GM12878 (cell line): ENCODE results near the gene SQOR. TPM values are rescaled to one million over a fixed set of nuclear protein-coding genes. Genes with fewer than 3 reads are reported as not detected.

ENCODE experiments used
- ATF7 ChIP-seq: fragments of 450-650 bp; IDR thresholded peaks from 2 replicates; pipeline ENCODE4 v1.6.1; 2016; ENCODE audit warnings: low read depth, mild to moderate bottlenecking
- BRCA1 ChIP-seq: IDR thresholded peaks from 2 replicates; pipeline ENCODE4 v1.6.1; 2011; ENCODE audit warnings: low read depth, low read length, improper control_type of control experiment
- CBX3 ChIP-seq: fragments of 200-600 bp; sonication (generic); IDR thresholded peaks from 2 replicates; pipeline ENCODE4 v1.6.1; 2016; ENCODE audit warnings: low read depth, borderline replicate concordance
- CHD2 ChIP-seq: IDR thresholded peaks from 2 replicates; pipeline ENCODE4 v1.6.1; 2011; ENCODE audit warnings: low read depth, low read length, improper control_type of control experiment, borderline replicate concordance
- CHD4 ChIP-seq: fragments of 200-600 bp; sonication (generic); IDR thresholded peaks from 2 replicates; pipeline ENCODE4 v1.6.1; 2016; ENCODE audit warnings: mild to moderate bottlenecking
- CREB1 ChIP-seq: IDR thresholded peaks from 2 replicates; pipeline ENCODE4 v1.6.1; 2012; ENCODE audit warnings: low read depth, mild to moderate bottlenecking, inconsistent platforms
- CREM ChIP-seq: IDR thresholded peaks from 2 replicates; pipeline ENCODE4 v1.6.1; 2014; ENCODE audit warnings: antibody characterized with exemption, low read depth
- FOS ChIP-seq: IDR thresholded peaks from 3 replicates; pipeline ENCODE4 v1.6.1; 2011; ENCODE audit warnings: borderline replicate concordance; ENCODE audit not compliant: insufficient read length; ENCODE audit errors: extremely low read depth
- HDAC6 ChIP-seq: fragments of 200-600 bp; sonication (generic); IDR thresholded peaks from one replicate; pipeline ENCODE4 v1.8.0; 2017; ENCODE audit warnings: antibody characterized with exemption; ENCODE audit not compliant: unreplicated experiment
- HDGF ChIP-seq: fragments of 450-650 bp; IDR thresholded peaks from 2 replicates; pipeline ENCODE4 v1.6.1; 2016; ENCODE audit warnings: antibody characterized with exemption
- JUNB ChIP-seq: IDR thresholded peaks from 2 replicates; pipeline ENCODE4 v1.6.1; 2016; ENCODE audit warnings: antibody characterized with exemption, mild to moderate bottlenecking
- MAX ChIP-seq: IDR thresholded peaks from 2 replicates; pipeline ENCODE4 v1.6.1; 2012; ENCODE audit warnings: low read depth, low read length, improper control_type of control experiment
- MEF2B ChIP-seq: fragments of 450-650 bp; IDR thresholded peaks from 2 replicates; pipeline ENCODE4 v1.6.1; 2018; ENCODE audit warnings: mild to moderate bottlenecking, moderate library complexity; ENCODE audit not compliant: partially characterized antibody, poor library complexity, severe bottlenecking
- NFYB ChIP-seq: IDR thresholded peaks from 2 replicates; pipeline ENCODE4 v1.6.1; 2011; ENCODE audit warnings: low read depth, mild to moderate bottlenecking, low read length, improper control_type of control experiment, moderate library complexity; ENCODE audit not compliant: insufficient read depth
- NR2F1 ChIP-seq: fragments of 450-650 bp; conservative IDR thresholded peaks from 2 replicates; pipeline ENCODE4 v1.6.1; 2017; ENCODE audit warnings: mild to moderate bottlenecking
- PBX3 ChIP-seq: IDR thresholded peaks from 2 replicates; pipeline ENCODE4 v1.6.1; 2011; ENCODE audit warnings: mild to moderate bottlenecking, low read depth, low read length, moderate library complexity; ENCODE audit not compliant: insufficient replicate concordance
- PML ChIP-seq: IDR thresholded peaks from 2 replicates; pipeline ENCODE4 v1.6.1; 2012; ENCODE audit warnings: low read length, inconsistent platforms
- POU2F2 ChIP-seq: IDR thresholded peaks from 3 replicates; pipeline ENCODE4 v1.6.1; 2011; ENCODE audit warnings: low read depth, mild to moderate bottlenecking, low read length, borderline replicate concordance
- RFX5 ChIP-seq: IDR thresholded peaks from 2 replicates; pipeline ENCODE4 v1.6.1; 2011; ENCODE audit warnings: low read depth, low read length, improper control_type of control experiment
- RUNX3 ChIP-seq: IDR thresholded peaks from 2 replicates; pipeline ENCODE4 v1.6.1; 2012; ENCODE audit warnings: low read length, inconsistent platforms
- SREBF2 ChIP-seq: IDR thresholded peaks from 2 replicates; pipeline ENCODE4 v1.6.1; 2012; ENCODE audit warnings: mild to moderate bottlenecking, low read length
- TBL1XR1 ChIP-seq: IDR thresholded peaks from 2 replicates; pipeline ENCODE4 v1.6.1; 2012; ENCODE audit warnings: low read depth, low read length, improper control_type of control experiment
- ZNF384 ChIP-seq: IDR thresholded peaks from 2 replicates; pipeline ENCODE4 v1.6.1; 2012; ENCODE audit warnings: low read depth, mild to moderate bottlenecking, low read length, improper control_type of control experiment, borderline replicate concordance
- ZNF622 ChIP-seq: fragments of 450-650 bp; IDR thresholded peaks from 2 replicates; pipeline ENCODE4 v1.6.1; 2017; ENCODE audit warnings: mild to moderate bottlenecking, inconsistent platforms
- polyA plus RNA-seq, 11 experiments: library from polyadenylated mRNA; depleted of rRNA in 4 of 11; unstranded in 6 of 11; stranded (reverse) in 5 of 11; fragments of >200 nt; fragmentation: Nextera tagmentation in 4 of 11; fragmentation: Illumina TruSeq in 1 of 11; extraction: Ambion mirVana in 4 of 11; extraction: Trizol in 1 of 11; gene quantifications; 1 replicate in 1 of 11; 2 replicates in 10 of 11; pipeline versions ENCODE4 v1.2.1 to v1.2.3, GENCODE V29; 2011 to 2016; ENCODE audit warnings: inconsistent platforms in 2 of 11, missing spikeins in 2 of 11, low read depth in 1 of 11
- total RNA-seq, 4 experiments: library from RNA; depleted of rRNA in 3 of 4; stranded (reverse); fragments of >200 nt in 3 of 4; fragmentation: Illumina TruSeq in 1 of 4; extraction: Trizol in 1 of 4; gene quantifications; 2 replicates each; pipeline versions ENCODE4 v1.2.1 to v1.2.3, GENCODE V29; 2013 to 2021
- TF ChIP-seq, protein P1 (sequence below): fragments of 450-650 bp; IDR thresholded peaks from 2 replicates; pipeline ENCODE4 v1.6.1; 2014; ENCODE audit warnings: mild to moderate bottlenecking
- TF ChIP-seq, protein P2 (sequence below): fragments of 450-650 bp; IDR thresholded peaks from 2 replicates; pipeline ENCODE4 v1.6.1; 2017; ENCODE audit warnings: antibody characterized with exemption, mild to moderate bottlenecking, moderate library complexity

The SQOR gene
- total and polyA plus RNA-seq, 10 of the 15 experiments (the other 5 are each of a cell fraction or from before 2014, with no cell fraction given), result 14.5 to 74.7 (median 44.2) TPM

DNA sequence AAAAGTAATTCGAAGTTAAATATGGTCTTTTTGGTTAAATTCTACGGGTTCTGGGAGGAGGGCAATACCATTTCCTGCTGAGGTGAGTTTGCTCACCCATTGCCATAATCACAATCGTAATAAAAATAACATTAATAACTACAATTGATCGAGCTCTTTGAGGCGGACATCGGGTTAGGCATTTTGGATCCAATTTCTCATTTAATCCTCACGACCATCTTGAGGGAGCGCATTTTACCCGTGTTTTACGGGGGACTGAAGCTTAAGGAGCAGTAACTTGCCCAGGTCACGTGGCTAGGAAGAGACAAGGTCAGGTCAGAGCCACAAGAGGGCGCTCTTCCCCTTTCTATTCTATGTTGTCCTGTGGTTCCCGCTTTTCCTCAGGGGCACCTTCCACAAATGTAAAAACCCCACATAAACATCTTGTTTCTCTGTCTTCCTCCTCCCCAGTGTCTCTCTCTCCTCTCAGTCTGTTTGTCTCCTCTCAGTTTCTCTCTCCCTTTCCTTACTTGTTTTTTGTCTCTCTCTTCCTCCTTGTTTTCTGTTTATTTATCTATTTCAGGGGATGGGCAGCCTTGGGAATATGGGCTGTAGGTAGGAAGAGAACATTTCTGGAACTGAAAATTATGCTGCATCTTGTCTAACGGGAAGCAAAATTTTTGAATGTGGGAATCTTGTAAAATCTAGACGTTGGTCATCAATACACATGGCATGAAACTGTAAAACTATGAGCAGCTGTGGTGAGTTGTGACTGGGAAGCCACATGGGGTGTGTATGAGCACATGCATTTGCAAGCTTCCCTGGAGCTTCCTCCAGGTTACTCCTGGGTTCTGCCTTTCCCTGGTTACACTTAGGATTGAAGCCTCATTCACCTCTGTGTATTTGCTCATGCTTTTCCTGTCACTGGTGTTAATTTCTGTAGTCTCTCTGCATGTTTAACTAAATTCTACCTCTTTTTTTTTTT, 71.0 kb downstream of the SQOR start (continued):
- TF ChIP-seq MEF2B, result no peak
- TF ChIP-seq HDGF, result no peak
- TF ChIP-seq BRCA1, result no peak
- no peak for TF ChIP-seq TBL1XR1
- no peak for TF ChIP-seq POU2F2
- no peak for TF ChIP-seq CHD4
- no peak for TF ChIP-seq FOS
- TF ChIP-seq CHD2, result no peak
- TF ChIP-seq PML, result no peak
- TF ChIP-seq RFX5, result no peak
- no peak for TF ChIP-seq PBX3
- TF ChIP-seq NFYB, result no peak
- no peak for TF ChIP-seq CREM
- TF ChIP-seq RUNX3, result peak; percentile 37; the same call in 1 of the 2 replicates
- no peak for TF ChIP-seq SREBF2
- TF ChIP-seq ATF7, result peak; percentile 89
- TF ChIP-seq HDAC6, result no peak
- TF ChIP-seq ZNF384, result no peak
- no peak for TF ChIP-seq CBX3
- no peak for TF ChIP-seq ZNF622
- no peak for TF ChIP-seq JUNB
- TF ChIP-seq, protein P1, sequence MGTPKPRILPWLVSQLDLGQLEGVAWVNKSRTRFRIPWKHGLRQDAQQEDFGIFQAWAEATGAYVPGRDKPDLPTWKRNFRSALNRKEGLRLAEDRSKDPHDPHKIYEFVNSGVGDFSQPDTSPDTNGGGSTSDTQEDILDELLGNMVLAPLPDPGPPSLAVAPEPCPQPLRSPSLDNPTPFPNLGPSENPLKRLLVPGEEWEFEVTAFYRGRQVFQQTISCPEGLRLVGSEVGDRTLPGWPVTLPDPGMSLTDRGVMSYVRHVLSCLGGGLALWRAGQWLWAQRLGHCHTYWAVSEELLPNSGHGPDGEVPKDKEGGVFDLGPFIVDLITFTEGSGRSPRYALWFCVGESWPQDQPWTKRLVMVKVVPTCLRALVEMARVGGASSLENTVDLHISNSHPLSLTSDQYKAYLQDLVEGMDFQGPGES, result no peak
- TF ChIP-seq NR2F1, result no peak
- TF ChIP-seq, protein P2, sequence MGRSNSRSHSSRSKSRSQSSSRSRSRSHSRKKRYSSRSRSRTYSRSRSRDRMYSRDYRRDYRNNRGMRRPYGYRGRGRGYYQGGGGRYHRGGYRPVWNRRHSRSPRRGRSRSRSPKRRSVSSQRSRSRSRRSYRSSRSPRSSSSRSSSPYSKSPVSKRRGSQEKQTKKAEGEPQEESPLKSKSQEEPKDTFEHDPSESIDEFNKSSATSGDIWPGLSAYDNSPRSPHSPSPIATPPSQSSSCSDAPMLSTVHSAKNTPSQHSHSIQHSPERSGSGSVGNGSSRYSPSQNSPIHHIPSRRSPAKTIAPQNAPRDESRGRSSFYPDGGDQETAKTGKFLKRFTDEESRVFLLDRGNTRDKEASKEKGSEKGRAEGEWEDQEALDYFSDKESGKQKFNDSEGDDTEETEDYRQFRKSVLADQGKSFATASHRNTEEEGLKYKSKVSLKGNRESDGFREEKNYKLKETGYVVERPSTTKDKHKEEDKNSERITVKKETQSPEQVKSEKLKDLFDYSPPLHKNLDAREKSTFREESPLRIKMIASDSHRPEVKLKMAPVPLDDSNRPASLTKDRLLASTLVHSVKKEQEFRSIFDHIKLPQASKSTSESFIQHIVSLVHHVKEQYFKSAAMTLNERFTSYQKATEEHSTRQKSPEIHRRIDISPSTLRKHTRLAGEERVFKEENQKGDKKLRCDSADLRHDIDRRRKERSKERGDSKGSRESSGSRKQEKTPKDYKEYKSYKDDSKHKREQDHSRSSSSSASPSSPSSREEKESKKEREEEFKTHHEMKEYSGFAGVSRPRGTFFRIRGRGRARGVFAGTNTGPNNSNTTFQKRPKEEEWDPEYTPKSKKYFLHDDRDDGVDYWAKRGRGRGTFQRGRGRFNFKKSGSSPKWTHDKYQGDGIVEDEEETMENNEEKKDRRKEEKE, result no peak
- TF ChIP-seq CREB1, result no peak
- 0 out of 2 replicates have a peak, but pooled peaks have one; percentile 30 for TF ChIP-seq MAX
